KOPT-K1 (cell line): ENCODE data around the gene MRPL54.

ENCODE experiments used
- H3K27ac ChIP-seq: fragments of 200-600 bp; sonication (generic); 2 replicates; pipeline ENCODE4 v1.5.1; 2016; ENCODE audit warnings: antibody characterized with exemption, mild to moderate bottlenecking, low read depth, low read length; ENCODE audit not compliant: poor library complexity, severe bottlenecking
- H3K36me3 ChIP-seq: fragments of 200-600 bp; sonication (generic); 2 replicates; pipeline ENCODE4 v1.5.1; 2017; ENCODE audit warnings: antibody characterized with exemption, mild to moderate bottlenecking, low read length, moderate library complexity; ENCODE audit not compliant: insufficient read depth
- H3K9me3 ChIP-seq: fragments of 200-600 bp; sonication (generic); 2 replicates; pipeline ENCODE4 v1.5.1; 2017; ENCODE audit warnings: antibody characterized with exemption, low read length, mild to moderate bottlenecking; ENCODE audit not compliant: insufficient read depth, poor library complexity, severe bottlenecking

MRPL54 gene

DNA sequence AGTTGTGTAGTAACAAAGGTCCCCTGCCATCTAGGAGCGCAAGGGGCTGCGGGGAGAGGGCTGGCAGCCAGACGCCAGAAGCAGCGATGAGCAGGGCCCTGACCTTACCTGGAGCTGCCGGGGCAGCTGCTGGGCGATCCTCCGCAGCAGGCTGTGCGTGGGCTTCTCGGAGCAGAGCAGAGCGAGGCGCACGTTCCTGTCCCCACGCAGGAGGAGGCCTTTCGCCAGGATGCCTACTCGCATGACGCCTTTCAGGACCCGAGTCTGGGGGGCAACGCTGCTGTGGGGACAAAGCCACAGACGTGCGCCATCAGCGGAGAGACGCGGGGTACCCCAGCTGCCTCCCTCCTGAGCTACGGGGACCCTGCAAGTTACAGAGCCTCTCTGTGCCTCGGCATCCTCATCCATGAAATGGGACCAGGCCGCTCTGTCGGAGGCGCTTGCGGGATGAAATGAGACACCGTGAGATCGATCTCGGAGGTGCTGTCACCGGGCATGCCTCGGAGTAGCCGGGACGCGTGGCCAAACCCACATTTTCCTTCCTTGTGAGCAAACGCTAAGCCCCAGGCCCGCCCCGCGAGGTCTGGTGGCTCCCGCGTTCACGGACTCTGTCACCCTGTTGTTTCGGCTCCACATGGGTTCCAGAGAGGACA is 54.2 kb downstream of the MRPL54 start:
- Histone ChIP-seq H3K27ac (no peak overlapping the region), H3K36me3 (no peaks in the 10 kb centered on the region), H3K9me3 (no peaks in the 10 kb centered on the region)
